GM12865 (cell line): ENCODE results near the gene POU6F2.

ENCODE experiments used
- DNase-seq: peaks from one replicate; pipeline ENCODE4 v3.0.0; 2010; ENCODE audit warnings: low read depth
- H3K4me3 ChIP-seq: 2 replicates; pipeline ENCODE4 v1.5.1; 2011; ENCODE audit warnings: mild to moderate bottlenecking, low read depth, low read length, control low read depth
- CTCF ChIP-seq: IDR thresholded peaks from 2 replicates; pipeline ENCODE4 v1.5.1; 2011; ENCODE audit warnings: low read length, control low read depth, low read depth, inconsistent platforms; ENCODE audit not compliant: insufficient read depth; ENCODE audit errors: missing control alignments

Gene POU6F2

GRCh38 chr7:38951213-38951612, 26.5 kb upstream of the POU6F2 start:
- no peak for DNase-seq
- no peak overlapping the region for H3K4me3 ChIP-seq
- TF ChIP-seq CTCF, result no peak

- H3K4me3 ChIP-seq, result no peak overlapping the region
- DNase-seq, result no peak
- TF ChIP-seq CTCF, result no peak
Measured at GRCh38 chr7:38953227-38953626, 24.5 kb upstream of the POU6F2 start.

GRCh38 chr7:38953971-38954370, 23.7 kb upstream of the POU6F2 start:
- no peak overlapping the region for H3K4me3 ChIP-seq
- TF ChIP-seq CTCF, result no peak
- DNase-seq, result no peak

- no peak overlapping the region for H3K4me3 ChIP-seq
- DNase-seq, result no peak
- no peak for TF ChIP-seq CTCF
Measured at GRCh38 chr7:38955892-38956291, 21.8 kb upstream of the POU6F2 start.

GRCh38 chr7:38962028-38962427, 15.7 kb upstream of the POU6F2 start:
- no peak for DNase-seq
- no peak overlapping the region for H3K4me3 ChIP-seq
- no peak for TF ChIP-seq CTCF

GRCh38 chr7:38964921-38965320, 12.8 kb upstream of the POU6F2 start:
- no peak for TF ChIP-seq CTCF
- no peak for DNase-seq
- H3K4me3 ChIP-seq, result no peak overlapping the region

- H3K4me3 ChIP-seq, result no peak overlapping the region
- no peak for DNase-seq
- TF ChIP-seq CTCF, result no peak
Measured at GRCh38 chr7:38973760-38974159, 3.9 kb upstream of the POU6F2 start.
